Measurements from ENCODE around the gene ZNF774. TPM values are rescaled to one million over a fixed set of nuclear protein-coding genes. Genes with fewer than 3 reads are reported as not detected.
"Not testable (repeated sequence)": the region's sequence is repeated elsewhere in the genome, so short reads cannot be mapped to it uniquely, and the experiment has no call there.

Gene ZNF774
- total and polyA plus RNA-seq, 9 donors: 1.1 to 2.4 (median 2.3) TPM

DNA sequence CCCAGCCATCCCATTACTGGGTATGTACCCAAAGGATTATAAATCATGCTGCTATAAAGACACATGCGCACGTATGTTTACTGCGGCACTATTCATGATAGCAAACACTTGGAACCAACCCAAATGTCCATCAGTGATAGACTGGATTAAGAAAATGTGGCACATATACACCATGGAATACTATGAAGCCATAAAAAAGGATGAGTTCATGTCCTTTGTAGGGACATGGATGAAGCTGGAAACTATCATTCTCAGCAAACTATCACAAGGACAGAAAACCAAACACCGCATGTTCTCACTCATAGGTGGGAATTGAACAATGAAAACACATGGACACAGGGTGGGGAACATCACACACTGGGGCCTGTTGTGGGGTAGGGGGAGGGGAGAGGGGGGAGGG, 58.2 kb downstream of the ZNF774 start:
- not testable (repeated sequence) for H3K27ac ChIP-seq (ENCODE audit: low read length); H3K36me3 ChIP-seq (ENCODE audit: control insufficient read depth, insufficient read depth, low read length); H3K9me3 ChIP-seq (replicated peaks; ENCODE audit: control insufficient read depth, low read depth, low read length); H3K27me3 ChIP-seq (ENCODE audit: control insufficient read depth, insufficient read depth, low read length); H3K4me3 ChIP-seq (ENCODE audit: low read length); DNase-seq; H3K4me1 ChIP-seq (ENCODE audit: control insufficient read depth, insufficient read depth, low read length)
- no CpG with 5 or more reads among the region's 4 CpGs for WGBS (ENCODE audit: insufficient coverage)

DNA sequence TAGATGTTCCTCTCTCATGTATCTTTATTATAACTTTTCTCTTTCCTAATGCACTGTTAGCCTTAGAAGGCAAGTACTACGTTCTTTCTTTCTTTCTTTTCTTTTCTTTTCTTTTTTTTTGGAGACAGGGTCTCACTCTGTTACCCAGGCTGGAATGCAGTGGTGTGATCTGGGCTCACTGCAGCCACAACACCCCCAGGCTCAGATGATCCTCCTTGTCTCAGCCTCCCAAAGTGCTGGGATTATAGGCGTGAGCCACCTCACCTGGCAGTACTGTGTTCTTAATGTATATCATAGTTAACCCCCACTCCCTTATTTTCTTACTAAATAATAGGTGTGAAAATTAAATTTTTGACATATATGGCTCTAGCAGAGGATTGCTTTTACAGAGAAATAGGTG, 59.1 kb downstream of the ZNF774 start:
- Histone ChIP-seq H3K4me3 (ENCODE audit: low read length) (no peak overlapping the region), H3K27me3 (ENCODE audit: control insufficient read depth, insufficient read depth, low read length) (no peaks in the 10 kb centered on the region), H3K36me3 (ENCODE audit: control insufficient read depth, insufficient read depth, low read length) (peaks cover 3% of the 10 kb centered on the region), H3K4me1 (ENCODE audit: control insufficient read depth, insufficient read depth, low read length) (peaks cover 3% of the 10 kb centered on the region), H3K9me3 (replicated peaks; ENCODE audit: control insufficient read depth, low read depth, low read length) (no peaks in the 10 kb centered on the region), H3K27ac (ENCODE audit: low read length) (no peak overlapping the region)
- WGBS (ENCODE audit: insufficient coverage): no CpG with 5 or more reads among the region's 2 CpGs
- no peak for DNase-seq

Other genes with a start within 250 kb of the ZNF774 start
- gene IDH2, start 249.8 kb upstream of the ZNF774 start, total RNA-seq: 215 TPM
- gene IDH2, start 249.8 kb upstream of the ZNF774 start, polyA plus RNA-seq (ENCODE audit: insufficient read depth in 1 of 8, insufficient read length in 8 of 8, low replicate concordance in 1 of 8): 100 to 1,000 TPM; 232 to 286 (median 263) TPM
- 2.1 TPM for gene SEMA4B, start 151.0 kb upstream of the ZNF774 start, total RNA-seq
- 1 to 10 TPM; 4.8 to 9.6 (median 7.4) TPM for gene SEMA4B, start 151.0 kb upstream of the ZNF774 start, polyA plus RNA-seq (ENCODE audit: insufficient read depth in 1 of 8, insufficient read length in 8 of 8, low replicate concordance in 1 of 8)
- 13.2 TPM for gene CIB1, start 118.3 kb upstream of the ZNF774 start, total RNA-seq
- 10 to 100 TPM; 21.6 to 28.0 (median 24.6) TPM for gene CIB1, start 118.3 kb upstream of the ZNF774 start, polyA plus RNA-seq (ENCODE audit: insufficient read depth in 1 of 8, insufficient read length in 8 of 8, low replicate concordance in 1 of 8)
- 2.9 TPM for gene GDPGP1, start 118.1 kb upstream of the ZNF774 start, total RNA-seq
- gene GDPGP1, start 118.1 kb upstream of the ZNF774 start, polyA plus RNA-seq (ENCODE audit: insufficient read depth in 1 of 8, insufficient read length in 8 of 8, low replicate concordance in 1 of 8): 1 to 10 TPM; 1.5 to 3.8 (median 2.4) TPM
- 0.09 TPM for gene TTLL13, start 102.7 kb upstream of the ZNF774 start, total RNA-seq
- gene TTLL13, start 102.7 kb upstream of the ZNF774 start, polyA plus RNA-seq (ENCODE audit: insufficient read depth in 1 of 8, insufficient read length in 8 of 8, low replicate concordance in 1 of 8): under 1 TPM in 4 of 8 donors, not detected in 4; 0.10 to 0.86 (median 0.24) TPM
- 103 TPM for gene NGRN, start 86.6 kb upstream of the ZNF774 start, total RNA-seq
- 100 to 1,000 TPM; 102 to 110 (median 105) TPM for gene NGRN, start 86.6 kb upstream of the ZNF774 start, polyA plus RNA-seq (ENCODE audit: insufficient read depth in 1 of 8, insufficient read length in 8 of 8, low replicate concordance in 1 of 8)
- gene IQGAP1, start 36.0 kb downstream of the ZNF774 start, total RNA-seq: 80.6 TPM
- gene IQGAP1, start 36.0 kb downstream of the ZNF774 start, polyA plus RNA-seq (ENCODE audit: insufficient read depth in 1 of 8, insufficient read length in 8 of 8, low replicate concordance in 1 of 8): 100 to 1,000 TPM in 1 of 8 donors, 10 to 100 TPM in 7; 61.9 to 107 (median 73.7) TPM
- gene CRTC3, start 177.6 kb downstream of the ZNF774 start, total RNA-seq: 12.6 TPM
- gene CRTC3, start 177.6 kb downstream of the ZNF774 start, polyA plus RNA-seq (ENCODE audit: insufficient read depth in 1 of 8, insufficient read length in 8 of 8, low replicate concordance in 1 of 8): 10 to 100 TPM; 21.3 to 30.6 (median 25.4) TPM

All from muscle of leg (tissue), 11 donors.